Measurements from ENCODE around the gene CCDC30. TPM values are rescaled to one million over a fixed set of nuclear protein-coding genes. Genes with fewer than 3 reads are reported as not detected.

Gene CCDC30
- total and polyA plus RNA-seq, 9 of the 15 experiments (the other 6 are each of a cell fraction or from before 2014, with no cell fraction given), result 0.05 to 0.91 (median 0.24) TPM

DNA sequence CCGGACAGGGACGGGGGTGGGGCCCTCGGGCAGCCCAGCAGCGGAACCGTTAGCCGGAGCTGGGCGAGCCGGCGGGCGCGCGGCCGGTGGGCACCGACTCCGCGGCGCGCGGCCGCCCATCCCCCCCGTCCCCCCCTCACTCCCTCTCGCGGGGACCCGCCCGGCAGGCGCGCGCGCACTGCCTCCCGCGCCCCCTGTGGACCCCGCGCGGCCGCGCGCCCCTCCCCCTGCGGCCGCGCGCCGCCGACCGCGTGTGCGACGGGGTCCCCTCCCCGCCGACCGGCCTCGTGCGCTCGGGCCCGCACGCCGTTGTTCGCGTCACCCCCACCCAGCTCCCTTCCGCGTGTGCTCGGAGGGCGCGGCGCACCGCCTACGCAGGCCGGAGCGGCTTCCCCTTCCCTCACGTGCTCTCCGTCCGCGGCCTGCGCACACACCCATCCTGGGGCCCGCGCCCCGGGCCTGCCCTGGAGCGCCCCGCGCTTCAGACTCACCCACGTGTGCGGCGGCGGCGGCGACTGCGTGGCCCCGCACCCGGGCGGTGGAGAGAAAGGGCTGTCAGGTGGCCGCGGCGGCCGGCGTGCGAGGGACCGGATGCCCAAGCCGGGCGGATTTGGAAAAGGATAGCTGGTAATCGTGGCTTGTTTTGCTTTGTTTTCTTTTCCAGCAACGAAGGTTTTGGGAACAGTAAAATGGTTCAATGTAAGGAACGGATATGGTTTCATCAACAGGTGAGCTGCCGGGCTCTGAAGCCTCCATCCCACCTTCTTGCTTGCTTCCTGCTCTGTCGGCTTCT lies 219.8 kb downstream of the CCDC30 start (continued):
- TF ChIP-seq, protein P1, sequence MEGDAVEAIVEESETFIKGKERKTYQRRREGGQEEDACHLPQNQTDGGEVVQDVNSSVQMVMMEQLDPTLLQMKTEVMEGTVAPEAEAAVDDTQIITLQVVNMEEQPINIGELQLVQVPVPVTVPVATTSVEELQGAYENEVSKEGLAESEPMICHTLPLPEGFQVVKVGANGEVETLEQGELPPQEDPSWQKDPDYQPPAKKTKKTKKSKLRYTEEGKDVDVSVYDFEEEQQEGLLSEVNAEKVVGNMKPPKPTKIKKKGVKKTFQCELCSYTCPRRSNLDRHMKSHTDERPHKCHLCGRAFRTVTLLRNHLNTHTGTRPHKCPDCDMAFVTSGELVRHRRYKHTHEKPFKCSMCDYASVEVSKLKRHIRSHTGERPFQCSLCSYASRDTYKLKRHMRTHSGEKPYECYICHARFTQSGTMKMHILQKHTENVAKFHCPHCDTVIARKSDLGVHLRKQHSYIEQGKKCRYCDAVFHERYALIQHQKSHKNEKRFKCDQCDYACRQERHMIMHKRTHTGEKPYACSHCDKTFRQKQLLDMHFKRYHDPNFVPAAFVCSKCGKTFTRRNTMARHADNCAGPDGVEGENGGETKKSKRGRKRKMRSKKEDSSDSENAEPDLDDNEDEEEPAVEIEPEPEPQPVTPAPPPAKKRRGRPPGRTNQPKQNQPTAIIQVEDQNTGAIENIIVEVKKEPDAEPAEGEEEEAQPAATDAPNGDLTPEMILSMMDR (IDR thresholded peaks at IDR 0.05 in 2 of 3, conservative IDR thresholded peaks at IDR 0.05 in 1 of 3; ENCODE audit: insufficient read depth in 2 of 3, low read depth in 1 of 3, low read length in 3 of 3), result no peak
- no peak for TF ChIP-seq RFX1 (IDR thresholded peaks at IDR 0.05)
- TF ChIP-seq MTA1 (IDR thresholded peaks at IDR 0.05; ENCODE audit: borderline replicate concordance), result no peak
- TF ChIP-seq MXI1 (IDR thresholded peaks at IDR 0.05; ENCODE audit: low read depth, low read length), result peak; percentile 97
- peak; percentile 23 for TF ChIP-seq TAF1 (IDR thresholded peaks at IDR 0.05; ENCODE audit: control insufficient read depth, extremely low read depth, insufficient read depth, low read length, severe bottlenecking)
- peak; percentile 84 for TF ChIP-seq SMAD4 (CRISPR knock-in tag; conservative IDR thresholded peaks at IDR 0.05)
- TF ChIP-seq, protein P2, sequence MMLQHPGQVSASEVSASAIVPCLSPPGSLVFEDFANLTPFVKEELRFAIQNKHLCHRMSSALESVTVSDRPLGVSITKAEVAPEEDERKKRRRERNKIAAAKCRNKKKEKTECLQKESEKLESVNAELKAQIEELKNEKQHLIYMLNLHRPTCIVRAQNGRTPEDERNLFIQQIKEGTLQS (IDR thresholded peaks at IDR 0.05), result no peak
- TF ChIP-seq, protein P2 (CRISPR knock-in tag; conservative IDR thresholded peaks at IDR 0.05), result peak; percentile 65; the same call in 1 of the 2 replicates
- no peak for TF ChIP-seq PTTG1 (tag; IDR thresholded peaks at IDR 0.05; ENCODE audit: low read depth)
- no peak for TF ChIP-seq HDAC3 (IDR thresholded peaks at IDR 0.05; ENCODE audit: borderline replicate concordance, partially characterized antibody)
- no peak for TF ChIP-seq RFX5 (IDR thresholded peaks at IDR 0.05; ENCODE audit: low read depth, low read length)
- TF ChIP-seq KLF6 (CRISPR knock-in tag; IDR thresholded peaks at IDR 0.05; ENCODE audit: borderline replicate concordance), result no peak; the same call in 1 of the 2 replicates
- no peak for TF ChIP-seq PURB (CRISPR knock-in tag; IDR thresholded peaks at IDR 0.05; ENCODE audit: low read depth)
- TF ChIP-seq ERF (CRISPR knock-in tag; IDR thresholded peaks at IDR 0.05), result no peak
- TF ChIP-seq, protein P3, sequence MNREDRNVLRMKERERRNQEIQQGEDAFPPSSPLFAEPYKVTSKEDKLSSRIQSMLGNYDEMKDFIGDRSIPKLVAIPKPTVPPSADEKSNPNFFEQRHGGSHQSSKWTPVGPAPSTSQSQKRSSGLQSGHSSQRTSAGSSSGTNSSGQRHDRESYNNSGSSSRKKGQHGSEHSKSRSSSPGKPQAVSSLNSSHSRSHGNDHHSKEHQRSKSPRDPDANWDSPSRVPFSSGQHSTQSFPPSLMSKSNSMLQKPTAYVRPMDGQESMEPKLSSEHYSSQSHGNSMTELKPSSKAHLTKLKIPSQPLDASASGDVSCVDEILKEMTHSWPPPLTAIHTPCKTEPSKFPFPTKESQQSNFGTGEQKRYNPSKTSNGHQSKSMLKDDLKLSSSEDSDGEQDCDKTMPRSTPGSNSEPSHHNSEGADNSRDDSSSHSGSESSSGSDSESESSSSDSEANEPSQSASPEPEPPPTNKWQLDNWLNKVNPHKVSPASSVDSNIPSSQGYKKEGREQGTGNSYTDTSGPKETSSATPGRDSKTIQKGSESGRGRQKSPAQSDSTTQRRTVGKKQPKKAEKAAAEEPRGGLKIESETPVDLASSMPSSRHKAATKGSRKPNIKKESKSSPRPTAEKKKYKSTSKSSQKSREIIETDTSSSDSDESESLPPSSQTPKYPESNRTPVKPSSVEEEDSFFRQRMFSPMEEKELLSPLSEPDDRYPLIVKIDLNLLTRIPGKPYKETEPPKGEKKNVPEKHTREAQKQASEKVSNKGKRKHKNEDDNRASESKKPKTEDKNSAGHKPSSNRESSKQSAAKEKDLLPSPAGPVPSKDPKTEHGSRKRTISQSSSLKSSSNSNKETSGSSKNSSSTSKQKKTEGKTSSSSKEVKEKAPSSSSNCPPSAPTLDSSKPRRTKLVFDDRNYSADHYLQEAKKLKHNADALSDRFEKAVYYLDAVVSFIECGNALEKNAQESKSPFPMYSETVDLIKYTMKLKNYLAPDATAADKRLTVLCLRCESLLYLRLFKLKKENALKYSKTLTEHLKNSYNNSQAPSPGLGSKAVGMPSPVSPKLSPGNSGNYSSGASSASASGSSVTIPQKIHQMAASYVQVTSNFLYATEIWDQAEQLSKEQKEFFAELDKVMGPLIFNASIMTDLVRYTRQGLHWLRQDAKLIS (CRISPR knock-in tag; IDR thresholded peaks at IDR 0.05), result no peak
- TF ChIP-seq CTBP1 (IDR thresholded peaks at IDR 0.05; ENCODE audit: borderline replicate concordance), result peak; percentile 76
- peak; percentile 96 for TF ChIP-seq RBBP5 (IDR thresholded peaks at IDR 0.05; ENCODE audit: borderline replicate concordance, insufficient read depth, low read length, poor library complexity, severe bottlenecking)
- no peak for TF ChIP-seq THRAP3 (IDR thresholded peaks at IDR 0.05; ENCODE audit: borderline replicate concordance)
- TF ChIP-seq ZFP1 (CRISPR knock-in tag; IDR thresholded peaks at IDR 0.05), result no peak
